GM23338 (cell line): Measurements from ENCODE around the gene CHKB. TPM values are rescaled to one million over a fixed set of nuclear protein-coding genes. Genes with fewer than 3 reads are reported as not detected.

ENCODE experiments used
- ATAC-seq: fragments of 200-7000 bp; cut with Tn5 transposase; 3 replicates; pipeline ENCODE4 v1.9.1; 2020
- DNase-seq: peaks from one replicate; pipeline ENCODE4 v3.0.0-alpha.2; 2015; ENCODE audit warnings: low spot score
- H2AFZ ChIP-seq: fragments of 200-600 bp; sonication (generic); 2 replicates; pipeline ENCODE4 v1.8.0; 2016; ENCODE audit warnings: antibody characterized with exemption, mild to moderate bottlenecking, moderate library complexity
- H3F3A ChIP-seq: fragments of 200-600 bp; sonication (generic); replicated peaks from 2 replicates; pipeline ENCODE4 v1.8.0; 2017; ENCODE audit warnings: antibody characterized with exemption, mixed run types, low read depth
- H3K27ac ChIP-seq: fragments of 200-600 bp; sonication (generic); 2 replicates; pipeline ENCODE4 v1.6.1; 2016; ENCODE audit warnings: low read depth
- H3K27me3 ChIP-seq: fragments of 200-600 bp; sonication (generic); 2 replicates; pipeline ENCODE4 v1.8.0; 2016; ENCODE audit warnings: mild to moderate bottlenecking, mixed run types, moderate library complexity; ENCODE audit not compliant: insufficient read depth
- H3K36me3 ChIP-seq: fragments of 200-600 bp; sonication (generic); 2 replicates; pipeline ENCODE4 v1.8.0; 2016; ENCODE audit warnings: mild to moderate bottlenecking; ENCODE audit not compliant: insufficient read depth
- H3K4me1 ChIP-seq: fragments of 200-600 bp; sonication (generic); 2 replicates; pipeline ENCODE4 v1.8.0; 2016; ENCODE audit warnings: mild to moderate bottlenecking, moderate library complexity; ENCODE audit not compliant: insufficient read depth
- H3K4me2 ChIP-seq: fragments of 200-600 bp; sonication (generic); 2 replicates; pipeline ENCODE4 v1.7.1; 2017; ENCODE audit warnings: mixed run types
- H3K4me3 ChIP-seq: fragments of 200-600 bp; sonication (generic); 2 replicates; pipeline ENCODE4 v1.6.1; 2016; ENCODE audit warnings: mixed run types
- H3K79me2 ChIP-seq: fragments of 200-600 bp; sonication (generic); replicated peaks from 2 replicates; pipeline ENCODE4 v1.8.0; 2017; ENCODE audit warnings: mild to moderate bottlenecking; ENCODE audit not compliant: insufficient read depth
- H3K9me2 ChIP-seq: fragments of 200-600 bp; sonication (generic); 2 replicates; pipeline ENCODE4 v1.8.0; 2017; ENCODE audit not compliant: insufficient read depth
- H4K20me1 ChIP-seq: fragments of 200-600 bp; sonication (generic); replicated peaks from 2 replicates; pipeline ENCODE4 v1.8.0; 2017; ENCODE audit warnings: mild to moderate bottlenecking; ENCODE audit not compliant: insufficient read depth
- H3K27ac Mint-ChIP-seq: 2 replicates; pipeline ENCODE4 v1.8.0; 2020; ENCODE audit warnings: inconsistent platforms, mild to moderate bottlenecking, moderate library complexity, mixed read lengths
- H3K27me3 Mint-ChIP-seq: 3 replicates; pipeline ENCODE4 v1.8.0; 2022; ENCODE audit warnings: low read depth, mild to moderate bottlenecking, moderate library complexity, mixed read lengths, inconsistent platforms; ENCODE audit not compliant: insufficient read depth, poor library complexity
- H3K36me3 Mint-ChIP-seq: 3 replicates; pipeline ENCODE4 v1.8.0; 2021; ENCODE audit warnings: low read depth, mild to moderate bottlenecking, inconsistent platforms, moderate library complexity, mixed read lengths
- H3K4me1 Mint-ChIP-seq: 3 replicates; pipeline ENCODE4 v1.8.0; 2020; ENCODE audit warnings: mild to moderate bottlenecking, inconsistent platforms, mixed read lengths
- H3K4me3 Mint-ChIP-seq: 3 replicates; pipeline ENCODE4 v1.8.0; 2021; ENCODE audit warnings: moderate library complexity, mild to moderate bottlenecking, inconsistent platforms, mixed read lengths
- H3K9me3 Mint-ChIP-seq: 3 replicates; pipeline ENCODE4 v1.8.0; 2020; ENCODE audit warnings: moderate library complexity, mild to moderate bottlenecking, inconsistent platforms, mixed read lengths
- CREB1 ChIP-seq: fragments of 250-450 bp; sonication (Bioruptor Pico); IDR thresholded peaks from 2 replicates; pipeline ENCODE4 v1.5.0; 2020; ENCODE audit warnings: low read depth, mild to moderate bottlenecking, moderate library complexity
- EZH2 ChIP-seq: fragments of 200-600 bp; sonication (generic); IDR thresholded peaks from one replicate; pipeline ENCODE4 v1.8.0; 2017; ENCODE audit warnings: antibody characterized with exemption, mild to moderate bottlenecking, low read depth; ENCODE audit not compliant: unreplicated experiment
- EZH2phosphoT487 ChIP-seq: fragments of 200-600 bp; sonication (generic); IDR thresholded peaks from one replicate; pipeline ENCODE4 v1.8.1; 2018; ENCODE audit warnings: antibody characterized with exemption; ENCODE audit not compliant: unreplicated experiment
- JUNB ChIP-seq: IDR thresholded peaks from one replicate; pipeline ENCODE4 v1.6.1; 2016; ENCODE audit warnings: antibody characterized with exemption; ENCODE audit not compliant: unreplicated experiment
- NANOG ChIP-seq: IDR thresholded peaks from 2 replicates; pipeline ENCODE4 v1.6.1; 2016; ENCODE audit warnings: antibody characterized with exemption, borderline replicate concordance
- POLR2AphosphoS5 ChIP-seq: IDR thresholded peaks from 2 replicates; pipeline ENCODE4 v1.6.1; 2016; ENCODE audit warnings: antibody characterized with exemption, low read depth
- STAT1 ChIP-seq: IDR thresholded peaks from one replicate; pipeline ENCODE4 v1.6.1; 2016; ENCODE audit warnings: antibody characterized with exemption; ENCODE audit not compliant: unreplicated experiment
- ZNF114 ChIP-seq: fragments of 250-450 bp; sonication (Bioruptor Pico); IDR thresholded peaks from 2 replicates; pipeline ENCODE4 v1.5.0; 2020; ENCODE audit warnings: mild to moderate bottlenecking, moderate library complexity
- ZNF331 ChIP-seq: fragments of 250-450 bp; sonication (Bioruptor Pico); IDR thresholded peaks from 2 replicates; pipeline ENCODE4 v1.5.0; 2020; ENCODE audit warnings: low read depth, mild to moderate bottlenecking, moderate library complexity
- polyA plus RNA-seq: library from polyadenylated mRNA; unstranded; fragments of >200 nt; fragmentation: Nextera tagmentation; extraction: Ambion mirVana; gene quantifications from 2 replicates; pipeline ENCODE4 v1.2.1, GENCODE V29; 2016
- total RNA-seq: library from RNA; depleted of rRNA; stranded (reverse); fragments of >200 nt; shearing (Covaris generic); gene quantifications from 2 replicates; pipeline ENCODE4 v1.2.3, GENCODE V29; 2014
- TF ChIP-seq, protein P1 (sequence below): IDR thresholded peaks from 2 replicates; pipeline ENCODE4 v1.6.1; 2016; ENCODE audit warnings: antibody characterized with exemption
- TF ChIP-seq, protein P2 (sequence below), 2 experiments: fragments of 200-600 bp in 1 of 2; sonication (generic) in 1 of 2; conservative IDR thresholded peaks; 2 replicates each; pipeline versions ENCODE4 v1.5.1 to v1.6.1; 2016 to 2017; ENCODE audit warnings: antibody characterized with exemption in 2 of 2, low read depth in 2 of 2, mild to moderate bottlenecking in 2 of 2, moderate library complexity in 1 of 2
- TF ChIP-seq, protein P3 (sequence below): fragments of 250-450 bp; sonication (Bioruptor Pico); IDR thresholded peaks from 2 replicates; pipeline ENCODE4 v1.5.0; 2020; ENCODE audit warnings: mild to moderate bottlenecking, moderate library complexity
- TF ChIP-seq, protein P4 (sequence below): IDR thresholded peaks from one replicate; pipeline ENCODE4 v1.6.1; 2018; ENCODE audit warnings: antibody characterized with exemption; ENCODE audit not compliant: unreplicated experiment

The CHKB gene
- total and polyA plus RNA-seq, 2 experiments from 2014 or later: 51.2 to 61.6 TPM

DNA sequence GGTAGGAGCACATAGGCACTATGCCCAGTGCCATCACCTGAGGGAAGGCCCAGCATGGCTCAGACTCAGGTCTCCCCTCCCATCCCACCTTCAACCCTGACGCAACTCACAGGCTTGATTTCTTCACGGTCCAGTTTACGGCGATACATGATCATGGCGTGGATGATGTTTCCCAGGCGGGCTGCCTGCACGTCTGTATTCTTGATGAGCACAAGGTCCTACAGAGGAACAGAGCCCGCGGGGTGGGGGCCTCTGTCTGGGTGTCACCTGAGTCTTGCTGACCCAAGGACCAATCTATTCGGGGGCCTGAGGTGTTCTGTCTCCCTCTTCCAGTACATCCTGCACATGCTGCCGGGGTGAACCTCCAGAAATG is 8.3 kb downstream of the CHKB start:
- no peaks in the 10 kb centered on the region for H3K9me2 ChIP-seq
- no peak overlapping the region for H3K4me2 ChIP-seq
- ATAC-seq (no peak), DNase-seq (no peak)
- Mint-ChIP-seq H3K9me3 (no peaks in the 10 kb centered on the region), H3K4me3 (no peak overlapping the region), H3K36me3 (peaks cover 36% of the 10 kb centered on the region), H3K27ac (no peak overlapping the region), H3K27me3 (peaks cover 7% of the 10 kb centered on the region), H3K4me1 (no peaks in the 10 kb centered on the region)
- H3K4me1 ChIP-seq: no peaks in the 10 kb centered on the region
- H3K27me3 ChIP-seq: no peaks in the 10 kb centered on the region
- no peaks in the 10 kb centered on the region for H3K36me3 ChIP-seq
- H3K79me2 ChIP-seq: no peaks in the 10 kb centered on the region
- no peaks in the 10 kb centered on the region; the same call in 1 of the 2 replicates for H3F3A ChIP-seq
- no peaks in the 10 kb centered on the region; the same call in 1 of the 2 replicates for H4K20me1 ChIP-seq
- H3K4me3 ChIP-seq: no peak overlapping the region
- no peak for TF ChIP-seq POLR2AphosphoS5
- TF ChIP-seq ZNF331 (CRISPR knock-in tag): no peak
- TF ChIP-seq EZH2: no peak
- no peak for TF ChIP-seq CREB1 (CRISPR knock-in tag)
- TF ChIP-seq EZH2phosphoT487: no peak
- no peak for TF ChIP-seq STAT1
- no peak for TF ChIP-seq JUNB
- TF ChIP-seq ZNF114 (CRISPR knock-in tag): no peak
- TF ChIP-seq NANOG: no peak
- TF ChIP-seq, protein P1, sequence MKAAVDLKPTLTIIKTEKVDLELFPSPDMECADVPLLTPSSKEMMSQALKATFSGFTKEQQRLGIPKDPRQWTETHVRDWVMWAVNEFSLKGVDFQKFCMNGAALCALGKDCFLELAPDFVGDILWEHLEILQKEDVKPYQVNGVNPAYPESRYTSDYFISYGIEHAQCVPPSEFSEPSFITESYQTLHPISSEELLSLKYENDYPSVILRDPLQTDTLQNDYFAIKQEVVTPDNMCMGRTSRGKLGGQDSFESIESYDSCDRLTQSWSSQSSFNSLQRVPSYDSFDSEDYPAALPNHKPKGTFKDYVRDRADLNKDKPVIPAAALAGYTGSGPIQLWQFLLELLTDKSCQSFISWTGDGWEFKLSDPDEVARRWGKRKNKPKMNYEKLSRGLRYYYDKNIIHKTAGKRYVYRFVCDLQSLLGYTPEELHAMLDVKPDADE: no peak
- TF ChIP-seq, protein P2, sequence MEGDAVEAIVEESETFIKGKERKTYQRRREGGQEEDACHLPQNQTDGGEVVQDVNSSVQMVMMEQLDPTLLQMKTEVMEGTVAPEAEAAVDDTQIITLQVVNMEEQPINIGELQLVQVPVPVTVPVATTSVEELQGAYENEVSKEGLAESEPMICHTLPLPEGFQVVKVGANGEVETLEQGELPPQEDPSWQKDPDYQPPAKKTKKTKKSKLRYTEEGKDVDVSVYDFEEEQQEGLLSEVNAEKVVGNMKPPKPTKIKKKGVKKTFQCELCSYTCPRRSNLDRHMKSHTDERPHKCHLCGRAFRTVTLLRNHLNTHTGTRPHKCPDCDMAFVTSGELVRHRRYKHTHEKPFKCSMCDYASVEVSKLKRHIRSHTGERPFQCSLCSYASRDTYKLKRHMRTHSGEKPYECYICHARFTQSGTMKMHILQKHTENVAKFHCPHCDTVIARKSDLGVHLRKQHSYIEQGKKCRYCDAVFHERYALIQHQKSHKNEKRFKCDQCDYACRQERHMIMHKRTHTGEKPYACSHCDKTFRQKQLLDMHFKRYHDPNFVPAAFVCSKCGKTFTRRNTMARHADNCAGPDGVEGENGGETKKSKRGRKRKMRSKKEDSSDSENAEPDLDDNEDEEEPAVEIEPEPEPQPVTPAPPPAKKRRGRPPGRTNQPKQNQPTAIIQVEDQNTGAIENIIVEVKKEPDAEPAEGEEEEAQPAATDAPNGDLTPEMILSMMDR (conservative IDR thresholded peaks at IDR 0.05; ENCODE audit: low read depth in 2 of 2): no peak
- TF ChIP-seq, protein P3, sequence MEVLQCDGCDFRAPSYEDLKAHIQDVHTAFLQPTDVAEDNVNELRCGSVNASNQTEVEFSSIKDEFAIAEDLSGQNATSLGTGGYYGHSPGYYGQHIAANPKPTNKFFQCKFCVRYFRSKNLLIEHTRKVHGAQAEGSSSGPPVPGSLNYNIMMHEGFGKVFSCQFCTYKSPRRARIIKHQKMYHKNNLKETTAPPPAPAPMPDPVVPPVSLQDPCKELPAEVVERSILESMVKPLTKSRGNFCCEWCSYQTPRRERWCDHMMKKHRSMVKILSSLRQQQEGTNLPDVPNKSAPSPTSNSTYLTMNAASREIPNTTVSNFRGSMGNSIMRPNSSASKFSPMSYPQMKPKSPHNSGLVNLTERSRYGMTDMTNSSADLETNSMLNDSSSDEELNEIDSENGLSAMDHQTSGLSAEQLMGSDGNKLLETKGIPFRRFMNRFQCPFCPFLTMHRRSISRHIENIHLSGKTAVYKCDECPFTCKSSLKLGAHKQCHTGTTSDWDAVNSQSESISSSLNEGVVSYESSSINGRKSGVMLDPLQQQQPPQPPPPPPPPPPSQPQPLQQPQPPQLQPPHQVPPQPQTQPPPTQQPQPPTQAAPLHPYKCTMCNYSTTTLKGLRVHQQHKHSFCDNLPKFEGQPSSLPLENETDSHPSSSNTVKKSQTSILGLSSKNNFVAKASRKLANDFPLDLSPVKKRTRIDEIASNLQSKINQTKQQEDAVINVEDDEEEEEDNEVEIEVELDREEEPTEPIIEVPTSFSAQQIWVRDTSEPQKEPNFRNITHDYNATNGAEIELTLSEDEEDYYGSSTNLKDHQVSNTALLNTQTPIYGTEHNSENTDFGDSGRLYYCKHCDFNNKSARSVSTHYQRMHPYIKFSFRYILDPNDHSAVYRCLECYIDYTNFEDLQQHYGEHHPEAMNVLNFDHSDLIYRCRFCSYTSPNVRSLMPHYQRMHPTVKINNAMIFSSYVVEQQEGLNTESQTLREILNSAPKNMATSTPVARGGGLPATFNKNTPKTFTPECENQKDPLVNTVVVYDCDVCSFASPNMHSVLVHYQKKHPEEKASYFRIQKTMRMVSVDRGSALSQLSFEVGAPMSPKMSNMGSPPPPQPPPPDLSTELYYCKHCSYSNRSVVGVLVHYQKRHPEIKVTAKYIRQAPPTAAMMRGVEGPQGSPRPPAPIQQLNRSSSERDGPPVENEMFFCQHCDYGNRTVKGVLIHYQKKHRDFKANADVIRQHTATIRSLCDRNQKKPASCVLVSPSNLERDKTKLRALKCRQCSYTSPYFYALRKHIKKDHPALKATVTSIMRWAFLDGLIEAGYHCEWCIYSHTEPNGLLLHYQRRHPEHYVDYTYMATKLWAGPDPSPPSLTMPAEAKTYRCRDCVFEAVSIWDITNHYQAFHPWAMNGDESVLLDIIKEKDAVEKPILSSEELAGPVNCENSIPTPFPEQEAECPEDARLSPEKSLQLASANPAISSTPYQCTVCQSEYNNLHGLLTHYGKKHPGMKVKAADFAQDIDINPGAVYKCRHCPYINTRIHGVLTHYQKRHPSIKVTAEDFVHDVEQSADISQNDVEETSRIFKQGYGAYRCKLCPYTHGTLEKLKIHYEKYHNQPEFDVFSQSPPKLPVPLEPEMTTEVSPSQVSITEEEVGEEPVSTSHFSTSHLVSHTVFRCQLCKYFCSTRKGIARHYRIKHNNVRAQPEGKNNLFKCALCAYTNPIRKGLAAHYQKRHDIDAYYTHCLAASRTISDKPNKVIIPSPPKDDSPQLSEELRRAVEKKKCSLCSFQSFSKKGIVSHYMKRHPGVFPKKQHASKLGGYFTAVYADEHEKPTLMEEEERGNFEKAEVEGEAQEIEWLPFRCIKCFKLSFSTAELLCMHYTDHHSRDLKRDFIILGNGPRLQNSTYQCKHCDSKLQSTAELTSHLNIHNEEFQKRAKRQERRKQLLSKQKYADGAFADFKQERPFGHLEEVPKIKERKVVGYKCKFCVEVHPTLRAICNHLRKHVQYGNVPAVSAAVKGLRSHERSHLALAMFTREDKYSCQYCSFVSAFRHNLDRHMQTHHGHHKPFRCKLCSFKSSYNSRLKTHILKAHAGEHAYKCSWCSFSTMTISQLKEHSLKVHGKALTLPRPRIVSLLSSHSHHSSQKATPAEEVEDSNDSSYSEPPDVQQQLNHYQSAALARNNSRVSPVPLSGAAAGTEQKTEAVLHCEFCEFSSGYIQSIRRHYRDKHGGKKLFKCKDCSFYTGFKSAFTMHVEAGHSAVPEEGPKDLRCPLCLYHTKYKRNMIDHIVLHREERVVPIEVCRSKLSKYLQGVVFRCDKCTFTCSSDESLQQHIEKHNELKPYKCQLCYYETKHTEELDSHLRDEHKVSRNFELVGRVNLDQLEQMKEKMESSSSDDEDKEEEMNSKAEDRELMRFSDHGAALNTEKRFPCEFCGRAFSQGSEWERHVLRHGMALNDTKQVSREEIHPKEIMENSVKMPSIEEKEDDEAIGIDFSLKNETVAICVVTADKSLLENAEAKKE (CRISPR knock-in tag): no peak
- TF ChIP-seq, protein P4, sequence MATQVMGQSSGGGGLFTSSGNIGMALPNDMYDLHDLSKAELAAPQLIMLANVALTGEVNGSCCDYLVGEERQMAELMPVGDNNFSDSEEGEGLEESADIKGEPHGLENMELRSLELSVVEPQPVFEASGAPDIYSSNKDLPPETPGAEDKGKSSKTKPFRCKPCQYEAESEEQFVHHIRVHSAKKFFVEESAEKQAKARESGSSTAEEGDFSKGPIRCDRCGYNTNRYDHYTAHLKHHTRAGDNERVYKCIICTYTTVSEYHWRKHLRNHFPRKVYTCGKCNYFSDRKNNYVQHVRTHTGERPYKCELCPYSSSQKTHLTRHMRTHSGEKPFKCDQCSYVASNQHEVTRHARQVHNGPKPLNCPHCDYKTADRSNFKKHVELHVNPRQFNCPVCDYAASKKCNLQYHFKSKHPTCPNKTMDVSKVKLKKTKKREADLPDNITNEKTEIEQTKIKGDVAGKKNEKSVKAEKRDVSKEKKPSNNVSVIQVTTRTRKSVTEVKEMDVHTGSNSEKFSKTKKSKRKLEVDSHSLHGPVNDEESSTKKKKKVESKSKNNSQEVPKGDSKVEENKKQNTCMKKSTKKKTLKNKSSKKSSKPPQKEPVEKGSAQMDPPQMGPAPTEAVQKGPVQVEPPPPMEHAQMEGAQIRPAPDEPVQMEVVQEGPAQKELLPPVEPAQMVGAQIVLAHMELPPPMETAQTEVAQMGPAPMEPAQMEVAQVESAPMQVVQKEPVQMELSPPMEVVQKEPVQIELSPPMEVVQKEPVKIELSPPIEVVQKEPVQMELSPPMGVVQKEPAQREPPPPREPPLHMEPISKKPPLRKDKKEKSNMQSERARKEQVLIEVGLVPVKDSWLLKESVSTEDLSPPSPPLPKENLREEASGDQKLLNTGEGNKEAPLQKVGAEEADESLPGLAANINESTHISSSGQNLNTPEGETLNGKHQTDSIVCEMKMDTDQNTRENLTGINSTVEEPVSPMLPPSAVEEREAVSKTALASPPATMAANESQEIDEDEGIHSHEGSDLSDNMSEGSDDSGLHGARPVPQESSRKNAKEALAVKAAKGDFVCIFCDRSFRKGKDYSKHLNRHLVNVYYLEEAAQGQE: no peak
- H3K27ac ChIP-seq: no peak overlapping the region
- no peak overlapping the region for H2AFZ ChIP-seq
